Subcutaneous abdominal adipose tissue (tissue), 5 donors: ENCODE measurements around the gene STK38L.

Source experiments
- H3K27ac ChIP-seq: one replicate; pipeline ENCODE4 v1.7.0; 2013; ENCODE audit warnings: low read depth, mild to moderate bottlenecking, inconsistent platforms, low read length, moderate library complexity
- H3K27me3 ChIP-seq, 5 donors: one replicate each; pipeline ENCODE4 v1.7.0; 2013; ENCODE audit warnings: low read length in 5 of 5, inconsistent platforms in 1 of 5; ENCODE audit not compliant: control insufficient read depth in 5 of 5, insufficient read depth in 4 of 5
- H3K36me3 ChIP-seq, 5 donors: one replicate each; pipeline ENCODE4 v1.7.0; 2013; ENCODE audit warnings: low read length in 5 of 5; ENCODE audit not compliant: control insufficient read depth in 5 of 5, insufficient read depth in 5 of 5
- H3K4me1 ChIP-seq, 5 donors: one replicate each; pipeline ENCODE4 v1.7.0; 2013; ENCODE audit warnings: low read length in 5 of 5, mild to moderate bottlenecking in 3 of 5, moderate library complexity in 1 of 5; ENCODE audit not compliant: control insufficient read depth in 5 of 5, insufficient read depth in 5 of 5
- H3K4me3 ChIP-seq, 5 donors: one replicate each; pipeline ENCODE4 v1.7.0; 2013; ENCODE audit warnings: low read length in 5 of 5, low read depth in 1 of 5
- H3K9ac ChIP-seq, 5 donors: one replicate each; pipeline ENCODE4 v1.7.0; 2013; ENCODE audit warnings: low read length in 5 of 5, mild to moderate bottlenecking in 4 of 5, moderate library complexity in 3 of 5
- H3K9me3 ChIP-seq, 5 donors: one replicate each; pipeline ENCODE4 v1.7.0; 2013; ENCODE audit warnings: low read length in 5 of 5; ENCODE audit not compliant: control insufficient read depth in 5 of 5
- donor health status: healthy.
- donor health status: healthy.
- donor health status: healthy.
- donor health status: healthy.
- donor health status: healthy.

The STK38L gene

DNA sequence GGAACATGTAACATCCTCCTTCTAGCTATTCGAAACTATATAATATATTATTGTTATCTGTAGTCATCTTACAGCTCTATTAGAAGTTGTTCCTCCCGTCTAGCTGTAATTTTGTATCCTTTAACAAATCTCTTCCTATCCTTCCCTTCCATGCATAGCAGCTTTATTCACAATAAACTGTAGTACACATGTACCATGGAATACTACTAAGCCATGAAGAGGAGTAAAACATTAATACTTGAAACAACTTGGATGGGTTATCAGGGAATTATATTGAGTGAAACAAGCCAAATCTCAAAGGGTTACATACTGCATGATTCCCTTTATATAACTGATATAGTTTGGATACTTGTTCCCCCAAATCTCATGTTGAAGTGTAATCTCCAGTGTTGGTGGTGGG lies 33.9 kb upstream of the STK38L start:
- H3K4me3 ChIP-seq = no peak overlapping the region
- no peaks in the 10 kb centered on the region for H3K4me1 ChIP-seq
- H3K9ac ChIP-seq = no peak overlapping the region
- H3K9me3 ChIP-seq = peaks cover 0 to 9% (median 3%) of the 10 kb centered on the region in 5 donors
- H3K36me3 ChIP-seq = no peaks in the 10 kb centered on the region
- H3K27ac ChIP-seq = no peak overlapping the region
- no peaks in the 10 kb centered on the region for H3K27me3 ChIP-seq

DNA sequence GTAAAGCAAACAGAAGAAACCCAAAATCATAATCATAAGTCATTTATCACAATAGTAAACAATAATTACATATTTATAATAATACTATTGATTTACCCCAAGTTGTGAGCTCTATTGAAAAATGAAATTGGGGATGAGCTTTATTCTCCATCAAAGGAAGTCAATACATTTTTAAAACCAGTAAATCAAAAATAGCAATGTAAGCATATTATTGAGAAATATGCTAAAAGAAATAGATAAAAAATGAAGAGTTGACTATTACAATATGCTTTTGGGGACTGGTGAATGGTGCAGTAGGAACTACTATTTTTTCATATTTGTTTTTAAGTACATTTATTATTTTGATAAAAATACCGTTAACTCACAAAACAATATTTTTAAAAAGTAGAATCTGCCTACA lies 31.2 kb upstream of the STK38L start:
- Histone ChIP-seq H3K4me3 (no peak overlapping the region), H3K27me3 (no peaks in the 10 kb centered on the region), H3K27ac (no peak overlapping the region), H3K4me1 (no peaks in the 10 kb centered on the region), H3K36me3 (no peaks in the 10 kb centered on the region), H3K9me3 (peaks cover 0 to 9% (median 3%) of the 10 kb centered on the region in 5 donors), H3K9ac (no peak overlapping the region)

DNA sequence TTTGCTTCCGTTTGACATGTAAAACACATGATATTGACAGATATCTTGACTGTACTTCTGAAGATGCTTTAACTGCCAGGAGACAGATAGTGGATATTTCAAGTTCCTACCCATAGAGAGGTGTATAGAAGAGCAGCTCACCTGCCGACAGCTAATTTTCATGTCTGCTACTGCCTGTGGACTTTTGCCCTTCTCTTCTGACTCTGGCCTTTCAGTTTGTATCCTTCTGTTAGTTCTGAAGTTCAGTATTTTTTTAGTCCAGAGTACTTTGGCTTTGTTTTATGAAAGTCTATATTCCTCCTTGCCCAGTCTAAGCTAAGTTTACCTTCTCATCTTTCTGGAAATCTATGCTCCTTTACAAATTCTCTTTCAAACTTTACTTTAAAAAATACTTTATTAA lies 30.8 kb upstream of the STK38L start:
- peaks cover 0 to 9% (median 3%) of the 10 kb centered on the region in 5 donors for H3K9me3 ChIP-seq
- no peaks in the 10 kb centered on the region for H3K4me1 ChIP-seq
- no peak overlapping the region for H3K9ac ChIP-seq
- H3K4me3 ChIP-seq = no peak overlapping the region
- H3K27ac ChIP-seq = no peak overlapping the region
- H3K27me3 ChIP-seq = no peaks in the 10 kb centered on the region
- H3K36me3 ChIP-seq = no peaks in the 10 kb centered on the region

DNA sequence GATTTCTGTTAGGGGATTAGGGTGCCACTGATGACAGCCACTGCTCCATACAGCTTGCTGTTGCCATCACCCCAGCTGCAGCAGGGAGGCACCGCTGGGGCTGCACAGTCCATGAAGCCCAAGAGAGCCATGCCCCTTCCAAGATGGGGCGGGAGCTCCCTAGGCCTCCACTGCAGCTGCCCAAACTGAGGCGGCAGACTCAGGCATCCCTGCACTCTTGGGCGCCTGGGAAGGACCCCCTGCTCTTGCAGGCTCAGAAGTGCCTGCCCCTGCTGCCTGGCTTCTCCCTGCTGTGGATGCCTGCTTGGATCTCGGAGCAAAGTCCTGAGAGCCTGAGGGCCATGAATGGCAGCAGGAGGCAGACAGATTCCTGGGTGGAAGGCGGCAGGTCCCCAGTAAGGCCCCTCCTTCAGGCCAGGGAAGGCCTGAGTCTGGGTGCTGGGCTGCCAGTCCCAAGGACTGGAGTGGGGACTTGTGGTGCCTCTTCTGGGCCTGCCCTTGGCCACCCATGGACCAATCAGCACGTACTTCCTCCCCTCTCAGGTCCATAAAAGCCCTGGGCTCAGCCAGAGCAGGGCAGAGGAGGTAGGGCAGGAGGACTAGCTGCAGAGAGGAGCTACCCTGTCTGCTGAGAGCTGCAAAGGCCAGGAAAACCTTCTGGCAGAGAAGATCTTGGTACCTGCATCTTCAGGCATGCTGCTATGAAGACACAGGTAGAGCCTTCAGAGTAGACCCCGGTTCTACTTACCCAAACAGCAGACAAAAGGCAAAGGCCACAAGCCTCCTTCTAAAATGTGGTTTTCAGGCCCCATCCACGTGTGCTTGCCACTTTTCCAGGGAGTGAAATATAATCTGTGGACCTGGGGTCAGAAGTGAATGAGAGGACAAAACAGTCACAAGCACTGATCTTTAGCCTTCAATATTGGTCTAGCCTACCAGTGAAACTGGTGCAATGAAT lies 30.0 kb upstream of the STK38L start:
- no peaks in the 10 kb centered on the region for H3K4me1 ChIP-seq
- H3K36me3 ChIP-seq = no peaks in the 10 kb centered on the region
- H3K4me3 ChIP-seq = no peak overlapping the region
- no peak overlapping the region for H3K9ac ChIP-seq
- H3K9me3 ChIP-seq = peaks cover 0 to 9% (median 3%) of the 10 kb centered on the region in 5 donors
- H3K27me3 ChIP-seq = no peaks in the 10 kb centered on the region
- no peak overlapping the region for H3K27ac ChIP-seq

DNA sequence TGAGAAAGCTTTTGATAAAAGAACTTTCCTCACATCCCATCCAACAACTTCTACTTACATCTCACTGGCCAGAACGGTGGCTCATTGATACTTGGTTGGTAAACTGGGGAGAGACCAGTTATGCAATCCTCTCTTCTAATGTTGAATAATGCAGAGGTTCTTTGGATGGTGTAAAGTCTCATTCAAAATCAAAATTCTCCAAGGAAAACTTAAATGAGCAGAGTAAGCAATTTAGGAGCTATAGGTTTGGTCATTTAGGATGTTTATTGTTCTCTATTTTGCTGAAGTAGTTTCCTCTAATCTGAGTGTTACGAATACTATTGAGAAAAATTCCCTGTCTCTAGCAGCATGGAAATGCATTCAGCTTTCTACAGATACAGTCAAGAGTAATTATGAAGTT lies 26.5 kb upstream of the STK38L start:
- Histone ChIP-seq H3K9ac (no peak overlapping the region), H3K4me3 (no peak overlapping the region), H3K4me1 (peaks cover 0 to 7% (median 5%) of the 10 kb centered on the region in 5 donors), H3K27me3 (no peaks in the 10 kb centered on the region), H3K36me3 (no peaks in the 10 kb centered on the region), H3K9me3 (peaks cover 0 to 3% (median 0%) of the 10 kb centered on the region in 5 donors), H3K27ac (no peak overlapping the region)

DNA sequence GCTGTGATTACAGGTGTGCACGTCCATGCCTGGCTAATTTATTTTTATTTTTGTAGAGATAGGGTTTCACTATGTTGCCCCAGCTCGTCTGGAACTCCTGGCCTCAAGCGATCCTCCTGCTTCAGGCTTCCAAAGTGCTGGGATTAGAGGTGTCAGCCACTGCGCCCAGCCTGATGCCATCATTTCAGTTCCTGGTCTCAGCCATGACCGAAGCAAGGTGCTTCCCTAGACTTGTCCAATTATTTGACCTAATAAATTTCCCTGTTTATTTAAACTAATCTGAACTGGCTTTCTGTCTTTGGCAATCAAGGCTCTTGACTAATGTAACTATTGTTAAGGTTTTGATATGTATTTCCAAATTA lies 24.4 kb upstream of the STK38L start:
- Histone ChIP-seq H3K27ac (no peak overlapping the region), H3K36me3 (no peaks in the 10 kb centered on the region), H3K4me3 (no peak overlapping the region), H3K4me1 (peaks cover 0 to 8% (median 5%) of the 10 kb centered on the region in 5 donors), H3K9me3 (peaks cover 0 to 3% (median 0%) of the 10 kb centered on the region in 5 donors), H3K9ac (no peak overlapping the region), H3K27me3 (no peaks in the 10 kb centered on the region)

DNA sequence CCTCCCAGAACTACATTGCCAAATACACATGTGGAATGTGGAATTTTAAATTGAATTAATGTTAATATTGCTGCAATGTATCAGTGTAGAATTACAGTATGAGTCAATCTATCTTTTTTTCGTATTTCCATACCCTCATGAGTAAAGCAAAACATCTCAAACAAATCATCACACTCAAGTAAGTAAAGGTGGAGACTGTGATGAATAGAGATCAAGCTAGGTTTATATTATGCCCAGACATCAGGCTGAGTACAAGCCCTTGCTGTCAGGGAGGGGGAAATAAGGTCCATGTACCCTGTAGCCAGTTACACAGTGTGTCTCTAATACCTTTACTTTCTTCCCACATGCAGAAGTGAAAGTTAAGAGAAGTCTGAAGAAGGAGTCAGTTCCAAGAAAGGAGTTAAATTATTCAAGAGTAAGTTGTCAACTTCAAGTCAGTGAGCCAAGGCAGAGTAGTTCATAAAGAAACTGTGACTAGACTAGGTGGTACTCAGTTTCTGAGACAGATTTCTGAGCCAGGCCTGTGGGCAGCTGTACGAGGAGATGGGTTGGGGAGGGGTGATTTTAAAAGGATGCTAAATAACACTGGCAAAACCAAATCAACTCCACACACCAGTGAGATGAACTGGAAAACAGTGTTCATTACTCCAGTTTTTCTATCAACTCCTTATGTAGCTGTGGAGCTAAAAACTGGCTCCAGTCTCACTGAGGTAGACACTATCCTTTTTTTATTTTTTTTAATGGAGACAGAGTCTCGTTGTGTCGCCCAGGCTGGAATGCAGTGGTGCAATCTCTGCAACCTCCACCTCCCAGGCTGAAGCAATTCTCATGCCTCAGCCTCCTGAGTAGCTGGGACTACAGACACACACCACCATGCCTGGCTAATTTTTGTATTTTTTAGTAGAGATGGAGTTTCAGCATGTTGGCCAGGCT lies 23.8 kb upstream of the STK38L start:
- Histone ChIP-seq H3K9ac (no peak overlapping the region), H3K9me3 (peaks cover 0 to 3% (median 0%) of the 10 kb centered on the region in 5 donors), H3K27ac (no peak overlapping the region), H3K4me1 (peaks cover 0 to 8% (median 5%) of the 10 kb centered on the region in 5 donors), H3K4me3 (no peak overlapping the region), H3K27me3 (no peaks in the 10 kb centered on the region), H3K36me3 (no peaks in the 10 kb centered on the region)

DNA sequence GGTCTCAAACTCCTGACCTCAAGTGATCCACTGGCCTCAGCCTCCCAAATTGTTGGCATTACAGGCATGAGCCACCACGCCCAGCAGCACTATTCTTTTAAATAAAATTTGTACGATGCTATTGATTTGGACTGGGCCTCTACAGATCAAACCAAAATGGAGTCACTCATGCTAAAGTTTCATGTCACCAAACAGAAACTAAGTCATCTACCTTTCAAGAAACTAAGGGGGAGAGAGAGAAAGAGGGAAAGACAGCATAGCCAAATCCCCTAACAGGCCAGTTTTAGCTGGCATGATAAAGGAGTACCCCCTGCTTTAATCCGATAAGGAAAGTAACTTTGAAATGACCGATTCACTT lies 23.1 kb upstream of the STK38L start:
- Histone ChIP-seq H3K27ac (no peak overlapping the region), H3K9me3 (peaks cover 0 to 3% (median 0%) of the 10 kb centered on the region in 5 donors), H3K4me3 (no peak overlapping the region), H3K27me3 (no peaks in the 10 kb centered on the region), H3K9ac (no peak overlapping the region), H3K4me1 (peaks cover 0 to 9% (median 5%) of the 10 kb centered on the region in 5 donors), H3K36me3 (no peaks in the 10 kb centered on the region)

DNA sequence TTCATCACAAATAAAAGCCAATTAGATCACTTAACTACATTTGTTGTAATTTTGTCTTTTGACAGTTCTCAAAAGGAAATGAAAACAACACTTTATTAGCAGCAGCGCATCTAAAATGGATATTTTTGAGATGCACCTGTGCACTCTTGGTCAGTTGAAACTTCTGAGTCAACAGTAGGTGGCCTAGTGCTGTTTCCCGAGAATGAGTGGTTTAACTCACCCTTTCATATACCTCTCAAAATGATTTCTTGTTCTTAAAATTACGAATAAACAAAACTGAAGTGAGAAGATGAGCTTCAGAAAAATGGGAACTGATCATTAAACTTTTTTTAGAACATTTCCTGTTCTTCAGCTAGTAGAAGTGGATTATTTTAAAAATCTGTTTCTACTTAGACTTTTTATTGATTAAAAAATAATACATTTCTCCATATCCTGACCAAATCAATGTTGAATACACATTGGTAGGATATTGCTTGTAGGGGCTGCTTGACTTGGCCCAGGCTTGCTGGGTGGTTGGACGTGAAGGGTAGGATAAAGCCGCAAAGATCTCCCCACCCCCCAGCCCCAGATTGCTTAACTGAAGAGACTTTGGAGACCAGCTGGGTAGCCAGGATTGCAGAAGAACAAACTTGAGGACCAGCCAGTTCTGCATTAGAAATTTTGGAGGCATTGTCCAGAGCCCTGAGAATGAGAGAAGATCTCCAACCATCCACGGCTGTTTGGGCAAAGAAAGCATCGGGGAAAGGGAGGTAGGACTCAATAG lies 22.3 kb upstream of the STK38L start:
- Histone ChIP-seq H3K4me3 (no peak overlapping the region), H3K36me3 (no peaks in the 10 kb centered on the region), H3K4me1 (peaks cover 0 to 17% (median 9%) of the 10 kb centered on the region in 5 donors), H3K9ac (no peak overlapping the region), H3K27me3 (no peaks in the 10 kb centered on the region), H3K27ac (no peak overlapping the region), H3K9me3 (peaks cover 0 to 3% (median 0%) of the 10 kb centered on the region in 5 donors)
